Femur (tissue), 1 donor: ENCODE results near the gene ADAMTS18.
"Not testable (repeated sequence)": the region's sequence is repeated elsewhere in the genome, so short reads cannot be mapped to it uniquely, and the experiment has no call there.

Experiments used
- DNase-seq: peaks from one replicate; pipeline ENCODE4 v3.0.0-alpha.2; 2017

The ADAMTS18 gene

DNA sequence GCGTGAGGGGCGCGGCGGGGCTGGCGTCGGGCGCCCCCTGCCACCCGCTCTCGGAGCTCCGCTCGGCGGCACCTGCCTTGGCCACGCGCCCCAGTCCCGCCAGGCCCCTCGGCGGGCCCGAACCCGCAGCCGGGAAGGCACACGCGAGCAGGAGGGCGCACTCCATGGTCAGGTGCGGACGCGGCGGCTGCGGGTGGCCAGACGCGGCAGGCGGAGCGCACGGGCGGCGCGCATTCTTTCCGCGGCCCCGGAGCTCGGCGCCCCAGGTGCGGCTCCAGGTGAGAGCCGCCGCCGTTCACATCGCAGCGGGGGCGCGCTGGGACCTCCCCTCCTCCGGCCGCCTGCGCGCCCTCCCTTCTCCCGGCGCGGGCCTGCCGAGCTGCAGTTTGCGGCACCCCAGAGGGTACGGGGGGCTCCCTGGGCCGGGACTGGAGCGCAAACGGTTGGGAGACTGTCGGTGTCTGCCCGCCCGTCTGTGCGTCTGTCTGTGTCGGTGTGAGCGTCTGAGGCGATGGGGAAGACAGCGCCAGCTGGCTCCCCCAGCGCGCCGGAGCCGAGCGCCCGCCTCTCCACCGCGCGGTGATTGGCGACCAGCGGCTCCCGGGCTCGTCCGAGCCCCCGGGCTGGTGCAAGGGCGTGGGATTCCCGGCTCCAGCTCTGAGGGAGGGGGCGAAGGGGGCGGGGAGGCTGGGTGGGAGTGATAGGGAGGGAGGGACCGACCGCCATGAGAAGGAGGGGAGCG is at the start of gene ADAMTS18:
ADAMTS18 (minus strand) TSS at position 505 of the 742 bp plus-strand sequence; CDS start at position 166, 339 bp downstream.
- DNase-seq, result peak; percentile 25

DNA sequence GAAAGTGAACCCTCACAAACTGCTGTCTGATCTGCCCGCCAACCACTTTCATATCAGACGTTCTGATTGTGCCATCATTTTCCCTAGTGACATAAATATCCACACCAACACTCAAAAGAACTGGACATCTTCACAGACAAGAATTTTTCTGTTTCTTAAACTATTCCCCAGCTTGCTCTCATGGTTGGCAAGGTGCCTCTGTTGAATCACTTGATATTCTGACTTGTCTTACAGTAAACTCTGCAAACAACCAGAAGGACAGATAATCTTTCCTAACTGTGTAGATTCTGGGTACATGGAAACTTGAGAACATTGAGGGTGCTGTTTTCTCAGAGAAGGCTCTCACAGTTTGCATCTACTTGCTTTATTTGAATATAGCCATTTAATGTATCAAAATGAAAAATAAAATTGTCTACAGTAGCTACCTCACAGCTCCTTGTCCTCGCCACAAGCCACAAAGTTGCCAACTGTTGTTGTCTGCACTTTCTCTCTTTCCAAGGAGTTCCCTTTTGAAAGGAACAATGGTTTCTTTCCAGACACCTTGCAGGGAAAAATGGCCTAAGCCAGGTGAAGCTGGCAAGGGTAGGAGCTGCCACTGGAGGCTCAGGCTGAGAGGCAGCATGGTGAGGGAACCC is 46.0 kb upstream of the ADAMTS18 start:
- DNase-seq, result no peak

DNA sequence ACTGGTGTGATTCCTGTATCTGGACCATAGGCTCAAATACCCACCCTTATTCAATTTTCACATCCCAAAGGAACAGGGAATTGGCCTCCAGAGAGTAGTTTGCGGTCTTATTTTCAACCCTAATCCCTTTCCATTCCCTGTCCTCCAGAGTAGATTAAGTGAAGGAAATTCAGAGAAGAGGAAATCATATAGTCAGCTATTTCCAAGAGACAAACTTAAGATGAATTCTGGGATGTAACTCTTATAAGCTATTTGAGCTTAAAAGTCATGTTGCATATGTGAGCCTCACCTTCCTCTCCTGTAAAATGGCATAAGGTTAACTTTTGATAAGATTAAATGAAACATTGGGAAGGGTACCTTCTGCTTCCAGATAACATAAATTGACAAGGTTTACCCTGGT is 37.4 kb upstream of the ADAMTS18 start:
- DNase-seq, result no peak

GRCh38 chr16:77470851-77471250 is 36.0 kb upstream of the ADAMTS18 start:
- DNase-seq, result no peak

DNA sequence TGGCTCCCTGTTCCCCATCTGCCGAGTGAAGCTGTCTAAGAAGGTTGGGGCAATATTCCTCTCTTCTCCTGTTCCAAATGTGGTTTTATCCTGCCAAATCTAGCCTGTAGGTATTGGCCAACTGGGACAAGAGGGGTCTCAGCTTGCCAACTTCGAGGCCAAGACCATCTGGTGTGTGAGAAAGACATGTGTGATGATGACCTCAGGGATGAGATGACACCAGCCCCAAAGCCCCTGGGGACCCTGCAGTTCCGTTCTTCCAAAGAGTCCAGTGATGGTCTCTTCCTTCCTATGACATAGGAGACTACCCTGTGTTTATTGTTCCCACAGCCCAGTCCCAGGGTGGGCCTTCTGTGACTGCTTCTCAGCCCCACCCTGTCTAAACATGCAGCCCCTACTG is 34.8 kb upstream of the ADAMTS18 start:
- DNase-seq, result no peak

GRCh38 chr16:77468831-77469230 is 34.0 kb upstream of the ADAMTS18 start:
- no peak for DNase-seq

DNA sequence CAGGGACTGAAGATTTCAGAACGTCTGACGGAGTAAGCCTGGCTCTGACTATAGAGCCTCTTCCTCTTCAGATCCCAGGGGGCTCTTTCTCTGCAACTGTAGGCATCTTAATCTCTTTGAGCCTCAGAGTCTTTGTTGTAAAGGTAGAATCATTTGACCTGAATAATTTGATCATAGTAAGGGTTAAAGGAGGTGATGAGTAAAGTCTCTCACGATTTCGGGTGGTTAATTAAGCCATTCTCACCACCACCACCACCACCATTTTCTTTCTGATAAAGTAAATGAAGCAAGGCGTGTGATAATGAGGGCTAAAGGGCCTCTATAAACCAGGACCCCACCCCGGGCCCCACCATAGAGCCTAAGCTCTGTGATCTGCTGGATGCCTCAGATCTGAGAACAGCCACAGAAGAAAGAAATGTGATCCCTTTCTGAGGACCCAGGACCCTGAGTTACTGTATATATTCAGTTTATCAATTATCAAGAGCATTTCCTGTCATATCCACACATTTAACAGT is 33.0 kb upstream of the ADAMTS18 start:
- no peak for DNase-seq

DNA sequence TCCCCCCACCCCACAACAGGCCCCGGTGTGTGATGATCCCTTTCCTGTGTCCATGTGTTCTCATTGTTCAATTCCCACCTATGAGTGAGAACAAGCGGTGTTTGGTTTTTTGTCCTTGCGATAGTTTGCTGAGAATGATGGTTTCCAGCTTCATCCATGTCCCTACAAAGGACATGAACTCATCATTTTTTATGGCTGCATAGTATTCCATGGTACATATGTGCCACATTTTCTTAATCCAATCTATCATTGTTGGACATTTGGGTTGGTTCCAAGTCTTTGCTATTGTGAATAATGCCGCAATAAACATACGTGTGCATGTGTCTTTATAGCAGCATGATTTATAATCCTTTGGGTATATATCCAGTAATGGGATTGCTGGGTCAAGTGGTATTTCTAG is 28.8 kb upstream of the ADAMTS18 start:
- DNase-seq, result not testable (repeated sequence)

- DNase-seq, result no peak
Observed at GRCh38 chr16:77462894-77463293, 28.1 kb upstream of the ADAMTS18 start.

DNA sequence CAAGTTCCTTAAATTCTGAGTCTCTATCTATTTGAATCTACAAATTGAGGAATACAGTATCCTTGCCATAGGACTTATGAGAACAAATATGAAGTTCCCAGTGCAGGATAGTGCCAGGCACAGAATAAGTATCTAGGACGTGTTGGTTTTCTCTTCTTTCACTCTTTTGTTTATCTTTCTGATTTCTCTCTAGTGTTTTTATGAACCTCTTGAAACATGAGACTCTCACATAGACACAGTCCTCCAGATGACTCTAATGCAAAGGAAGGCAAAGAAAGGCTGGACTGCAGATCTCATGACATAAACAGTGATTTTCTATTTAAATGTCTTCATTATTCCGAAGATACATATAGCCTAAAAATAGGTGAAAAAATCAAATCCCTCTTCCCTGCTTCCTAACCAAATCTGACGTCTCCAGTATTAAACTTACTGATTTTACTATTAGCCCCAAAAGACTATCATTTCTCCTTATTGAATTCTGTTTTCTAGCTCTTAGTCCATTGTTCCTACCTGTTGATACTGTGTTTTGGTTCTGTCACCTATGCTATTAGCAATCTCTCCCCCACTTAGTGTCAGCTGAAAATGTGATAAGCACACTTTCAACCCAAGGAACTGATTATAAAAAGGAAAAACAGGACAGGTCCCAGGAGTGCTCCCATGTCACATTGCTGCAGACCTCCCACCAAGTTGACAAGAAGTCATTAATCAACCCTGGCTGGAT is 24.9 kb upstream of the ADAMTS18 start:
- no peak for DNase-seq

DNA sequence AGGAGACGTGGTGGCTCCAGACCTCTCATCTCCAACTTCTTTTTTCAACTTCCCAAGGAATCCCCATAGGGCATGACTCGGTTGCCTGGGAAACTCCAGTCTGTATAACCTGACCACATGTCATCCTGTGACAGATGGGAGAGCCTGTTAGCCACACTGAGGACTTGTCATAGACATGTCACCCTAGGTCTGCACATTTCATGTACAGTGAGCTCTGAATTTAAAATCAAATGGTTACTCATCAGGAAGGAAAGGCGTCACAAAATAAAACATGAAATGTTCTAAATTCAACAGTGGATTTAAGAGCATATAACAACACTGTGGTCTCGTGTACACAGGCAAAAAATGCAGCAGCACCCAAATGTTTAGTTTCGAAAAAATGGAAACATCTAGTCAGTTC is 22.2 kb upstream of the ADAMTS18 start:
- no peak for DNase-seq

DNA sequence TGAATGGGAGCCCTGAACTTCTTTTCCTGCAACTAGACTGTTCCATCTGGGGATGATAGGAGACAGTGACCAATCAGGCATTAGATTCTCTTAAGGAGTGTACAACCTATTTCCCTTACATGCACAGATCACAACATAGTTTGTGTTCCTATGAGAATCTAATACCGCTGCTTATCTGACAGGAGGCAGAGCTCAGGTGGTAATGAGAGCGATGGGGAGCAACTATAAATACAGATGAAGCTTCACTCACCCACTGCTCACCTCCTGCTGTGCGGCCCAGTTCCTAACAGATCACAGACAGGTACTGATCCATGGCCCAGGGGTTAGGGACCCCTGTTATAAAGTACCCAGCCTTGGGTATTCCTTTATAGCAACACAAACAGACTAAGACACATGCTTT is 17.4 kb upstream of the ADAMTS18 start:
- DNase-seq, result no peak

DNA sequence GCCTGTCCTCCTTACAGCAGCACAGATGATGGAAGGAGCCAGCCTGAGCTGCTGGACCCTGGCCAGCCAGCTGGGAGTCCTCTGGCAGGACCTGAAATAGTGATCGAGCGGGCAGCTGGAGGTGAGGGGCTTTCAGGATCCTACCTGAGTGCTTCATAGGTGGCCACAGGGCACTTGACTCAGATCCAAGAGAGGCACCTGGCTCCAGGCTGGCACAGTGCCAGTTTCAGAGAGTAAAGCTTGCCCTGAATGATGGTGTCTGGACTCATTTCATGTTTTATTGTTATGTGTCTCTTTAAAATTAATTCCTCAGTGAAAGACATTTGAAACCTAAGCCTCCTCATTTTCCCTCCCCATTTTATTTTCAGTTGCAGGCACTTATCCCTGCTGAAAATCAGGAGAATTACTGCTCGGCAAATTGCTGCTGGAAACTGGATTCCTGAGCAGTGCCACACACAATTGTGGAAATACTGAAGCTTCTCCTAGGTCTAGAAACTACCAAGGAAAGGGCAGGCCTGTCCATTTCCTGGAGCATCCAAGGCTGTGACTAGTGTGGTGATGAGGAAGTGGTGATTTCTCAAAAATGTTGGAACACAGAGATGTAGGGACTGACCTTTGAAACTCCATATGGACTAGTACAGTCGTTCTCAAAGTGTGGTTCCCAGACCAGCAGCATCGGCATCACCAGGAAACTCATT is 16.1 kb upstream of the ADAMTS18 start:
- no peak for DNase-seq

DNA sequence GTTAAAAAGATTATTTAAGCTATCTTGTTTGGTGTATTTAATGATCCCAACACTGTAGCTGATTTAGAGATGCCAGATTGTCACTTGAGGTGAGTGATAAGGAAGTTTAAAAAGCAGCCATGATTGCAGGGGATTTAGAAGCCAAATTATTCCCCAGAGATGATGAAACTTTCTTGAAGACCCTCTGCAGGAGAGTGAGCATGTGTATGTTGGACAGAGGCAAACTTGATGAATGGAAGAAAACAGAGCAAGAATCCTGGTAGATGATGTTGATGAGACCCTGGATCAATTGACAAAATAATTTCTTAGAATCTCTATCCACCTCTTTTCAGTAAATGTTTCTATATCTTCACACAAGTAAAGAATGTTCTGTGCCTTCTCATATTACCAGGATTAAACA is 14.4 kb upstream of the ADAMTS18 start:
- DNase-seq, result no peak

DNA sequence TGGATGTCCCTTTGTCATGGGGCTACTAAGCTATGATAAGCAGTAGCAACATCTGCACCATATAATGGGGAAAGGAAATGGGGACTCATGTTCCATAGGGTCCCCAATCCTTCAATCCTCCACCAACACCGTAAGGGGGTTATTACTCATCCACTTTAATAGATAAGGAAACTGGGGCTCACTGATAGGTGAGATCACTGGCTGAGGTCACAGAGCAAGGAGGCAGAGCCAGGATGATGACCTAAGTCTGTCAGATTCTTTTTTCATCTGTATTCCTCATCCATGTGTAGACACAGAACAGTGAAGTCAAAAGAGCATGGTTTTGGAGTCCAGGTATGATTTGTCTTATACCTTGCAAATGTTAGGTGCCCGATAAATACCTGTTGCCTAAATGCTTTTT is 10.5 kb upstream of the ADAMTS18 start:
- no peak for DNase-seq

DNA sequence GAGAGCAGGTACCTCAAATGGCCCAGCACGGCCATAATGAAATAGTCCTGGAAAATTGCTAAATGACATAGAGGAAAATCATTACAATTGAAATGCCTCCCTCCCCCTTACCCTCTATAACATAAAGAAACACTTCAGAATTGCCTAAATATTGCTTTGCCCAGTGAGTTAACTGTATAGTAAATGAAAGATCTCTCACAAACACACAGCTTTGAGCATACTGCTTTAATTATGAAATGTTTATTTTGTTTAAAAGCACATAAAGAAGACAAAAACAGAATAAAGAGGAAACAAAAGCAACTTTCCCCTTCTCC is 9.3 kb upstream of the ADAMTS18 start:
- DNase-seq, result no peak

DNA sequence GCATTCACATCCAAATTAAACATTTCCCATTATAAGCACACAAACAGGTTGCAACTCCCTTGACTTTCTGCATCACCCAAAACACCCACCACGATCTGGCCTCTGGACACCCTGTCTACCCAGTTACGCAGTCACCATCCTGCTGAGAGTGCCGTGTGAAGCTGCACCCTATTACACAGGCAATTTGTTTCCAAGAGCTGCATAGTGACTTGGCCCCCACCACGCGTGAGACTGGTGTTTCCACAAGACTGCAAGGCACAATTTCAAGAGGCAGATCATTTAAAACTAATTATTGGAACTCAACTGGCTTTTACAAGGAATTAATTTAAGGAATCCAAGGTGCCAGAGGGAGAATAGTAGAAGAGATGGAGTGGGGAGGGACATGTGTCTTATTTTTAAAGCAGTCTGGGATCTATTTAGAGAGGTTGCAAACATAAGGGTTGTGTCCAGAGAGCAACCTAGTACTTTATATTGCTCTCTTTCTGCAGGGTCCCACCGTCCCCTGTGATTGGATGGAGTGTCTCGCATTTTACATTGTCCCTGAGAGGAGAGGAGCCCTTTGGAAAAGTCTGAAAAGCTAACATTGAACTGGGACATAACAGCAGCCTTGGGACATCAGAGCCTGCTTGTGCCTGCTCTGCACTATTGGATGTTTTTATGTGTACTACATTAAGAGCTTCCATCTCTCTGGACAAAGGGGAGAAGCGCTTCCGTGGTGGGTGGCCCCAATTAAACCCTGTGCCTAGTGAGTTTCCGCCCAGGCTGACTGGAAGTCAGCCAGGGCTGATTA is 8.7 kb upstream of the ADAMTS18 start:
- no peak for DNase-seq

- no peak for DNase-seq
Observed at GRCh38 chr16:77442078-77442477, 7.2 kb upstream of the ADAMTS18 start.

GRCh38 chr16:77439106-77439505 is 4.3 kb upstream of the ADAMTS18 start:
- no peak for DNase-seq

DNA sequence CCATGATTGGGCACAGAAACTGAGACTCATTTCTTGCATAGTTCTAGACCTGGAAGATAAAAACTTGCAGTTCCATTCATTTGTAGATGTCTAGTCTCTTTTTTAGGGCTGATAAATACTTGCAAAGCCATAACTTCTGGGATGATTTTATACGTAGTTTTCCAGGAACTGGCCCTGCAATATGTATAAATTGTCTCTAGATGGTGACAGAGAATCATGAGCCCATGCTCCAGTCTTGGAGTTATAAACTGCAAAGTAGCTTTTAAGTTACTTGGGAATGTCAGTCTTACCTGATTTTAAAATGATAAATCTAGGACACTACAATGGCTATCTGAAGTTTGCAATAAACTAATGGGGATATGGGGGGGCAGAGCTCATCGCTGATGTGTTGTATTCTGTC is 3.0 kb upstream of the ADAMTS18 start:
- no peak for DNase-seq

DNA sequence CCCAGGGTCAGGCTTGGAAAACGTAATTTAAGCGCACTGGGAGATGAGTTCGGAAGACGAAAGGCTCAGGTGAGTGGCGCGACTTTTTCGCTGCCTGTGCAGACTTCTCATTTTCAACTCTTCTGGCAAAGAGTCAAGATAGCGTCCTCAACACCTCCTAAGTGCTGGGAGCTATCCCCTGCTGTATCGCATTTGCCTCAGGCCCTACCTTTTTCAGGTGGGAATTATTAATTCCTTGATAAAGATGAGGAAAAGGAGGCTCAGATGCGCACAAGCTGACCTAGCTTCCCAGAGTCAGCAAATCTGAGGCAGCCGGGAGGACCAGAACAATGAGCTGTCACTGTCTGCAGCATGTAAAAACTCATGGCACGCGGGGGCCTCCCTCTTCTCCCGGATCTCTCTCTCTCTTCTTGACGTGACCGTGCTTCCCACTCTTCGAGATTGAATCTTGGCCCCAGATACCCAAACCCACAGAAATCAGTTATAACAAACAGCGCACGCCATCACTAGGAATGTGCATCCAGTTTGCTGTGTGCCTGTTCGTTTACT is 512 bp upstream of the ADAMTS18 start:
- DNase-seq, result no peak

DNA sequence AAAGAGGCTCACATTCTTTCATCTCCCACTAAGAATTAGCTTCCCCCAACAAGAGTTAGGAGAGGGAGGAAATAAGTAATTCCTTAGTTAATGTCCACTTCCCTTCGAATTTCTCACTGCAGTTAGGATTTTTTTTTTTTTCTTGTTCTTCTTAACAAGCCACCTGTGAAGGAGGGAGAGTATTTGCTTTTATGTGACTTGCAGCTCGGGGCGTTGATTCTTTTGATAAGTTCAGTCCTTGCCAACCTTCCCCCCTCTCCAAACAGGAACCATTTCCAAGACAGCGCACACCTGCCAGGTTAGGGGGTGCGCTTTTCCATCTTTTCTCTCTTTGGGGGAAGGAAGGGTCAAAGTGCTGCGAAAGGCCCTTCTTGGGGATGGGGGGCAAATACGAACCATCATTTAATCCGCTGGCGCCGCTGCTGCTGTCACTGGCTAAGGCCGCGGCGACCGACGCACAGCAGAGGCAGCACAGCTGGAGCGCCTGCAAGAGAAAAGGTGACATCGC is 758 bp downstream of the ADAMTS18 start:
- no peak for DNase-seq
